Activated B cell treated with CpG ODN at 0.5 μM for 24 hours (primary cell): ENCODE results near the gene PSMB5. TPM values are rescaled to one million over a fixed set of nuclear protein-coding genes. Genes with fewer than 3 reads are reported as not detected.

Experiments
- ATAC-seq: fragments of 200-7000 bp; cut with Tn5 transposase; one replicate; pipeline ENCODE4 v1.10.0; 2021; ENCODE audit warnings: low read depth, mild to moderate bottlenecking, moderate library complexity
- CTCF ChIA-PET: fragments of 350-600 bp; sonication (Branson Sonifier 250); formaldehyde crosslinking; loops from one replicate; lab custom pipeline; 2021; ENCODE audit warnings: antibody characterized with exemption; lab: Charles Lee
- POLR2A ChIA-PET: fragments of 350-600 bp; sonication (Branson Sonifier 250); formaldehyde crosslinking; loops from one replicate; lab custom pipeline; 2021; ENCODE audit warnings: antibody characterized with exemption; lab: Charles Lee
- DNase-seq: peaks from one replicate; pipeline ENCODE4 v3.0.0; 2022
- H3K27ac Mint-ChIP-seq: one replicate; pipeline ENCODE4 v1.8.0; 2020; ENCODE audit warnings: mixed read lengths
- H3K27me3 Mint-ChIP-seq: one replicate; pipeline ENCODE4 v1.8.0; 2021; ENCODE audit warnings: mixed read lengths
- H3K36me3 Mint-ChIP-seq: one replicate; pipeline ENCODE4 v1.8.0; 2021; ENCODE audit warnings: low read depth, mixed read lengths
- H3K4me1 Mint-ChIP-seq: one replicate; pipeline ENCODE4 v1.8.0; 2021; ENCODE audit warnings: mixed read lengths
- H3K4me3 Mint-ChIP-seq: one replicate; pipeline ENCODE4 v1.8.0; 2020; ENCODE audit warnings: mild to moderate bottlenecking, mixed read lengths
- H3K9me3 Mint-ChIP-seq: one replicate; pipeline ENCODE4 v1.8.0; 2020; ENCODE audit warnings: mixed read lengths
- intact Hi-C: fragments of 100-400 bp; cut with micrococcal nuclease; formaldehyde crosslinking; loops from one replicate; pipeline ENCODE4 v1.15.1; 2024
- total RNA-seq: library from RNA; stranded (reverse); gene quantifications from 2 replicates; pipeline ENCODE4 v1.2.3, GENCODE V29; 2022
- TF ChIP-seq, protein P1 (sequence below): fragments of 200-600 bp; IDR thresholded peaks from one replicate; pipeline ENCODE4 v1.8.0; 2022; ENCODE audit warnings: antibody characterized with exemption, mild to moderate bottlenecking

Gene PSMB5
- total RNA-seq, 1 donor from 2014 or later = 53.3 TPM

- Mint-ChIP-seq H3K4me1 (peaks cover 3% of the 10 kb centered on the region), H3K4me3 (no peak overlapping the region), H3K9me3 (no peaks in the 10 kb centered on the region), H3K36me3 (peaks cover 85% of the 10 kb centered on the region), H3K27ac (no peak overlapping the region), H3K27me3 (no peaks in the 10 kb centered on the region)
- intact Hi-C loops = loop anchor here (1.0 to 5.0 kb wide), 3 partner anchors 42 to 219 kb away; no protein-coding TSS in a partner anchor
- POLR2A ChIA-PET = interaction anchor here (1.2 to 2.7 kb wide), 2 partner anchors 9 to 17 kb away, joined by 4 to 17 read pairs; partner anchors contain the start of genes ACIN1 and C14orf119
- DNase-seq (no peak), ATAC-seq (no peak)
- CTCF ChIA-PET = interaction anchor here (0.7 to 3.5 kb wide), 15 partner anchors 8 to 108 kb away, joined by 3 to 35 read pairs (median 8); partner anchors contain the start of genes ACIN1, C14orf119 and SLC7A8
- TF ChIP-seq, protein P1, sequence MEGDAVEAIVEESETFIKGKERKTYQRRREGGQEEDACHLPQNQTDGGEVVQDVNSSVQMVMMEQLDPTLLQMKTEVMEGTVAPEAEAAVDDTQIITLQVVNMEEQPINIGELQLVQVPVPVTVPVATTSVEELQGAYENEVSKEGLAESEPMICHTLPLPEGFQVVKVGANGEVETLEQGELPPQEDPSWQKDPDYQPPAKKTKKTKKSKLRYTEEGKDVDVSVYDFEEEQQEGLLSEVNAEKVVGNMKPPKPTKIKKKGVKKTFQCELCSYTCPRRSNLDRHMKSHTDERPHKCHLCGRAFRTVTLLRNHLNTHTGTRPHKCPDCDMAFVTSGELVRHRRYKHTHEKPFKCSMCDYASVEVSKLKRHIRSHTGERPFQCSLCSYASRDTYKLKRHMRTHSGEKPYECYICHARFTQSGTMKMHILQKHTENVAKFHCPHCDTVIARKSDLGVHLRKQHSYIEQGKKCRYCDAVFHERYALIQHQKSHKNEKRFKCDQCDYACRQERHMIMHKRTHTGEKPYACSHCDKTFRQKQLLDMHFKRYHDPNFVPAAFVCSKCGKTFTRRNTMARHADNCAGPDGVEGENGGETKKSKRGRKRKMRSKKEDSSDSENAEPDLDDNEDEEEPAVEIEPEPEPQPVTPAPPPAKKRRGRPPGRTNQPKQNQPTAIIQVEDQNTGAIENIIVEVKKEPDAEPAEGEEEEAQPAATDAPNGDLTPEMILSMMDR = no peak
Measured at GRCh38 chr14:23077962-23078361, 43.3 kb upstream of the PSMB5 start.

GRCh38 chr14:23076785-23077408, 42.2 kb upstream of the PSMB5 start:
- Mint-ChIP-seq H3K4me3 (no peak overlapping the region), H3K27ac (no peak overlapping the region), H3K4me1 (peaks cover 7% of the 10 kb centered on the region), H3K36me3 (peaks cover 92% of the 10 kb centered on the region), H3K27me3 (no peaks in the 10 kb centered on the region), H3K9me3 (no peaks in the 10 kb centered on the region)
- intact Hi-C loops = loop anchor here (1.0 to 5.0 kb wide), 3 partner anchors 43 to 220 kb away; no protein-coding TSS in a partner anchor
- TF ChIP-seq, protein P1 = no peak
- ATAC-seq (peak; percentile 67), DNase-seq (no peak)
- ChIA-PET CTCF (interaction anchor here (0.7 to 3.5 kb wide), 18 partner anchors 8 to 306 kb away, joined by 3 to 35 read pairs (median 5); partner anchors contain the start of genes ACIN1, C14orf119, CDH24 and SLC7A8), POLR2A (interaction anchor here (1.2 to 2.7 kb wide), 2 partner anchors 8 to 18 kb away, joined by 4 to 17 read pairs; partner anchors contain the start of genes ACIN1 and C14orf119)

DNA sequence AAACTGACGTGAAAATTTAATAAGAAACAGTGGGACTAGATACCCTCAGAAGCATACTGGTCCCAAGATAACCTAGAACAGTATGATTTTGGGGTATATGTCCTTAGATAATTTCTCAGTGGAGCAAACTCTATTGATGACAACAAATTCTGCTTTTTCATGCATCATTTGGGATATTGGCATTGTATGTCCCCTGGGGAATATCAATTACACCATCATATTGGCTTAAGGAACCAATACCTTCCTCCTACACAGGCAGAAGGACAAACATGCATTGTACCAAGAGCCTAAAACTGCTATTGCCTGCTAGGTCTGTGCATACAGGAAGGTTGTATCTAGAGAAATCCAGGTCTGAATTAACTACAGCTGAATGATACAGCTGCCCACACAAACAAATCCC, 40.2 kb upstream of the PSMB5 start:
- Mint-ChIP-seq H3K9me3 (no peaks in the 10 kb centered on the region), H3K27ac (no peak overlapping the region), H3K27me3 (no peaks in the 10 kb centered on the region), H3K36me3 (peaks cover 82% of the 10 kb centered on the region), H3K4me1 (peaks cover 25% of the 10 kb centered on the region), H3K4me3 (no peak overlapping the region)
- ATAC-seq = no peak
- ChIA-PET CTCF (interaction anchor here (1.2 to 1.3 kb wide), 2 partner anchors 18 to 46 kb away, joined by 3 read pairs; no protein-coding TSS in a partner anchor), POLR2A (interaction anchor here (0.5 to 1.2 kb wide), 3 partner anchors 12 to 246 kb away, joined by 4 read pairs; no protein-coding TSS in a partner anchor)
- intact Hi-C loops = loop anchor here (5.0 kb wide), 1 partner anchor 222 kb away; no protein-coding TSS in a partner anchor
- DNase-seq = no peak
- TF ChIP-seq, protein P1 = no peak

GRCh38 chr14:23071921-23072539, 37.3 kb upstream of the PSMB5 start:
- no peak for DNase-seq

More at GRCh38 chr14:23071921-23072539, 37.3 kb upstream of the PSMB5 start:
- no peaks in the 10 kb centered on the region for H3K9me3 Mint-ChIP-seq
- ChIA-PET POLR2A (interaction anchor here (0.7 to 4.0 kb wide), 8 partner anchors 10 to 306 kb away, joined by 3 to 36 read pairs (median 5); partner anchors contain the start of genes ACIN1, C14orf119, OXA1L and PSMB5), CTCF (interaction anchor here (1.0 to 3.3 kb wide), 9 partner anchors 13 to 308 kb away, joined by 3 to 15 read pairs (median 5); partner anchors contain the start of genes ACIN1, C14orf119 and CDH24)
- peak overlapping the region; percentile 98 for H3K4me3 Mint-ChIP-seq
- intact Hi-C loops = loop anchor here (1.0 kb wide), 1 partner anchor 22 kb away; no protein-coding TSS in a partner anchor
- peaks cover 39% of the 10 kb centered on the region for H3K4me1 Mint-ChIP-seq
- no peak for ATAC-seq
- H3K27ac Mint-ChIP-seq = peak overlapping the region; percentile 92
- TF ChIP-seq, protein P1 = no peak
- no peaks in the 10 kb centered on the region for H3K27me3 Mint-ChIP-seq
- H3K36me3 Mint-ChIP-seq = peaks cover 77% of the 10 kb centered on the region
